IPS-11a (cell line): ENCODE results near the gene GNA15.
"Not testable (repeated sequence)": the region's sequence is repeated elsewhere in the genome, so short reads cannot be mapped to it uniquely, and the experiment has no call there.

Source experiments
- H3K4me3 ChIP-seq: one replicate; pipeline ENCODE4 v1.5.1; 2013; ENCODE audit warnings: low read depth, low read length, control low read depth

Gene GNA15

DNA sequence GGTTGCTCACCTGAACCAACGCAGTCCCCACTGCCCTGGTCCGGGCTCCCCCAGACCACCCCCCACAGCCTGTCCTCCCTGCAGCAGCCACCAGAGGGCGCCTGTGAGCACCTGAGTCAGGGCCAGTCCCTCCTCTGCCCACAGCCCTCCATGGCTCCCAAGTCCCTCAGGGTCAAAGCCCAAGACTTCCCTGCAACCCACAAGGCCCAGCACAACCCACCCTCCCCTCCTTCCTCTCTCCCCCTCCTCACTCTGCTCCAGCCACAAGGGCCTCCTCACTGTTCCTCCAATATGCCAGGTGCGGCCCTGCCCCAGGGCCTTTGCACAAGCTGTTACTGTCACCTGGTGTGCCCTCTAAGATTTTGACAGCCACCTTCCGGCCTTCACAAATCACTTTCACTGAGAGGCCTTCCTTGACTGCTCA, 10.9 kb downstream of the GNA15 start:
- no peak overlapping the region for H3K4me3 ChIP-seq

DNA sequence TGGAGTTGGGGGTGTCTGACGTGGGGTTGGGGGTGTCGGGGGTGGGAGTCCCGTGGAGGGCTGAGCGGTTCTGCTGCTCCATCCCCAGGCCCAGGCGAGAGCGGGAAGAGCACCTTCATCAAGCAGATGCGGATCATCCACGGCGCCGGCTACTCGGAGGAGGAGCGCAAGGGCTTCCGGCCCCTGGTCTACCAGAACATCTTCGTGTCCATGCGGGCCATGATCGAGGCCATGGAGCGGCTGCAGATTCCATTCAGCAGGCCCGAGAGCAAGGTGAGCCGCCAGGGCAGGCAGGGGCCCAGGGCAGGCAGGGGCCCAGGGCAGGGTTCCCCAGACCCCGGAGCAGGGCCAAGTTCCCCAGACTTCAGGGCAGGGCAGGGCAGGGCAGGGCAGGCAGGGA, 12.7 kb downstream of the GNA15 start:
- no peak overlapping the region for H3K4me3 ChIP-seq

DNA sequence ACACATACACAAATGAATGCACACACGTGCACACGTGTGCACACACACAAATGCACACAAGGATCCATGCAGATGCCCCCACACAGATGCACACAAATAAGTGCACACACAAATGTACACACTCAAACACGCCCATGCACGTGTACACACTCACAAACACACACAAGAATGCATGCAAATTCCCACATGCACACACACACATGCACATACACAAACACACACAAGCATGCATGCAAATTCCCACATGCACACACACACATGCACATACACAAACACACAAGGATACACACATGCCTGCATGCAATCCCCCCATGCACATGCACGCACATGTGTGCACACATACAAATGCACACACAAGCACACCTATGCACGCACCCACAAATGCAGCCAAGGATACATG, 13.3 kb downstream of the GNA15 start:
- no peak overlapping the region for H3K4me3 ChIP-seq

DNA sequence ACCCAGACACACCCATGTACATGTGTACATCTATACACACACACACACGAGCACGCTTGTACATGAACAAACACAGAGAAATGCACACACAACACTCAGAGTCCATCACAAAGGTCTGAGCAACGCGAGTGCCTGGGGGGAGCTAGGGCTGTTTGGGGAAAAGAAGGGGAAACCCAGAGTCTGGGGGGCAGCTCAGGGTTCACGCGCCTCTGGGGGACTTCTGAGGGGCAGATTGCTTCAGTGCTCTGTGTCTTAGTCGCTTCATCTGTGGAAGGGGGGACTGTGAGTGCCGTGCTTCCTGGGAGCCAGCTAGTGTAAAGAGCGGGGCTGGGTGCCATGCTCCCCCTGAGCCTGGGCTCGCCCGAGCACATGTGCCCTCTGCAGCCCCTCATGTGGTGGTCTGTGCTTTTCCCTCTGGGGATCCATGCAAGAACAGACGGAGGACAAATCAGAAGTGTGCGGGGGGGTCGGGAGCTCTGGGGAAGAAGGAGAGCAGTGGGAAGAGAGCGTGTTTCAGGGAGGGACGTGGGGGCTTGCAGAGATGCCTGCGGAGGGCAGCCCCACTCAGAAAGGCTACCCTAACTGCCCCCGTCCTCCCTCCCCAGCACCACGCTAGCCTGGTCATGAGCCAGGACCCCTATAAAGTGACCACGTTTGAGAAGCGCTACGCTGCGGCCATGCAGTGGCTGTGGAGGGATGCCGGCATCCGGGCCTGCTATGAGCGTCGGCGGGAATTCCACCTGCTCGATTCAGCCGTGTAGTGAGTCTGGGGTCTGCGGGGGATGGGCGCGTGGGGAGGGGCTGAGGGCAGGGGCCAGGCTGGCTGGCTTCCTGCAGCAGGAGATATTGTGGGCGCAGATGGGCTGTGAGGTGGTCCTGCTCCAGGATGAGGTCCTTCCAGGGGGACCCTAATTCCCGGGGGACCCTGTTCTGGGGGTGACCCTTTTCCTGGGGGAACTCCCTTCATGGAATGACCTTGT, 14.0 kb downstream of the GNA15 start:
- H3K4me3 ChIP-seq, result no peak overlapping the region

DNA sequence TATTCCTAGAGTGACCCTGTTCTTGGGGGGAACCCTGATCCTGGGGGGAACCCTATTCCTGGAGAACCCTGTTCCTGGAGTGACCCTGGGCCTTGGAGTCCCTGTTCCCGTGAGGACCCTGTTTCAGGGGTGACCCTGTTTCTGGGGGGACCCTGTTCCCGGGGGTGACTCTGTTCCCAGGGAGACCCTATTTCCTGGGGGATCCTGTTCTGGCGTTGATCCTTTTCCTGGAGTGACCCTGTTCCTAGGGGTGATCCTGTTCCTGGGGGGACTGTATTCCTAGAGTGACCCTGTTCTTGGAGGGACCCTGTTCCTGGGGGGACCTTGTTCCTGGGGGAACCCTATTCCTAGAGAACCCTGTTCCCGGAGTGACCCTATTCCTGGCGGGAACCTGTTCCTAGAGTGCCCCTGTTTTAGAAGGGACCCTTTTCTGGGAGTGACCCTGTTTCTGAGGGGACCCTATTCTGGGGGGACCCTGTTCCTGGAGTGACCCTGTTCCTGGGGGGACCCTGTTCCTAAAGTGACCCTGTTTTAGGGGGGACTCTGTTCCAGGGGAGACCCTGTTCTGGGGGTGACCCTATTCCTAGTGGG, 15.0 kb downstream of the GNA15 start:
- no peak overlapping the region for H3K4me3 ChIP-seq

DNA sequence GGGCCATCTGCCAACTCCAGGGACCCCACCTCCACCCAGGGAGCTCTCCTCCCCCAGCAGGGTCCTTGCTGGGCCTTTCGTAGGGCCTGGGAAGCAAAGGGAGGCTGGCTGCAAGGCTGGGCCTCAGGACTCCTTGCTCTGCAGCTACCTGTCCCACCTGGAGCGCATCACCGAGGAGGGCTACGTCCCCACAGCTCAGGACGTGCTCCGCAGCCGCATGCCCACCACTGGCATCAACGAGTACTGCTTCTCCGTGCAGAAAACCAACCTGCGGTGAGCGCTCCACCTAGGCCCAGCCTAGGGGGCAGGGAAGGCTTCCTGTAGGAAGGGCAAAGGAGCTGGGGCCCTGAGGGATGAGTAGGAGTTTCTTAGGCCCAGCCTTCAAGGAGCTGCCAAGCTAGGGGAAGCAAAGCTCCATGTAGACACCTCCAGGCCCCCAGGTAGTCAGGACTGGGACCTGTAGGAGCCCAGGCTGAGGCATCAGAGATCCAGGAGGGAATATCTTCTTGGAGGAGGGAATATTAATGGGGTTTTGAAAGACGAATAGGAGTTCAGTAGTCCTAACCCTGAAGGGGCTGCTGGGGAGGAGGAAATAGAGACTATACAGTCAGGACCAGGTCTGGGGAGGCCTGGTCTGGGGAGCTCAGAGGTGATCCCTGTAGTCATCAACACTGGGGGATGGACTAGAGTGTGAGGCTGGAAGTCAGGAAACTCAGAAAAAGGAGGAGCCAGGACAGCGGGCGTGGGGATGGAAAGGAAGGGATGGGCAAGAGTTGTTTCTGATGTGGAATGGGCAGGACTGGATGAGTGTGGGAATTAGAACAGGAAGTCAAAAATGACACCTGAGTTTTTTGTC, 16.0 kb downstream of the GNA15 start:
- no peak overlapping the region for H3K4me3 ChIP-seq

DNA sequence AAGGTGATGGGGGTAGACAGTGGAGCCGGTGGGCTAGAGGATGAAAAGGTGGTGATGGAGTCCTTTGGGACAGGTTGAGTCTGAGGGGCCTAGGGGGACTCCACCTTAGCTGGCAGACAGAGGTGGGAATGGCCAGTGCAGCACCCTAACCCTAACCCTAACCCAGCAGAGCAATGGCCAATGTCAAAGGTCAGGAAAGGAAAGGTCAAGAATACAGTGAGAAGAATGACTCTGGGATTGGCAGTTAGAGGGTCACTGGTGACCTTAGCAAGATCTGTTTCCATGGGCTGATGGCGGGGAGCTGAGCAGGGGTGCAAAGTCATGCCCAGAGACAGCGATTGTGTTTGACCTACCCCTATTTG, 16.6 kb downstream of the GNA15 start:
- no peak overlapping the region for H3K4me3 ChIP-seq

DNA sequence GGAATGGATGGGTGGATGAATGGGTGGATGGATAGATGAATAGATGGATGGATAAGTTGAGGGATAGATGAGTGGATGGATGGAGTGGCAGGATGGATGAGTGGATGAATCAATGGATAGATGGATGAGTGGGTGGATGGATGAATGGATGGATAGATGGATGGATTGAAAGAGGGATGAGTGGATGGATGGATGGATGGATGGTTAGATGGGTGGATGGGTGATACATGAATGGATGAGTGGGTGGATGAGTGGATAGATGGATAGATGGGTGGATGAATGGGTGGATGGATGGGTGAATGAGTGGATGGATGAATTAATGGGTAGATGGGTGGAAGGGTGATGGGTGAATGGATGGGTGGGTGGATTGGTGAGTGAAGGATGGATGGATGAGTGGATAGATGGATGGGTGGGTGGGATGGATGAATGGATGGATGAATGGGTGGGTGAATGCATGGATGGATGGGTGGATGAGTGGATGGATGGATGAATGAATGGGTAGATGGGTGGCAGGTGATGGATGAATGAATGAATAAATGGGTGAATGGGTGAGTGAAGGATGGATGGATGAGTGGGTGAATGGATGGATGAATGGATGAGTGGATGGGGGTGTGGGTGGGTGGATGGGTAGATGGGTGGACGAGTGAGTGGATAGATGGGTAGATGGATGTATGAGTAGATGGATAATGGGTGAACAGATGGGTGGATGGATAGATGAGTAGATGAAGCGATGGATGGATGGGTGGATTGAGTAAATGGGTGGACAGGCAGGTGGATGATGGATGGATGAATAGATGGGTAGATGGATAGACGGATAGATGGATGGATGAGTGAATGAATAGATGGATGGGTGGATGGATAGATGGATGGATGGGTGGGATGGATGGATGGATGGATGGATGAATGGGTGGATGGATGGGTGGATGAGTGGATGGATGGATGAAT, 17.7 kb downstream of the GNA15 start:
- no peak overlapping the region for H3K4me3 ChIP-seq

DNA sequence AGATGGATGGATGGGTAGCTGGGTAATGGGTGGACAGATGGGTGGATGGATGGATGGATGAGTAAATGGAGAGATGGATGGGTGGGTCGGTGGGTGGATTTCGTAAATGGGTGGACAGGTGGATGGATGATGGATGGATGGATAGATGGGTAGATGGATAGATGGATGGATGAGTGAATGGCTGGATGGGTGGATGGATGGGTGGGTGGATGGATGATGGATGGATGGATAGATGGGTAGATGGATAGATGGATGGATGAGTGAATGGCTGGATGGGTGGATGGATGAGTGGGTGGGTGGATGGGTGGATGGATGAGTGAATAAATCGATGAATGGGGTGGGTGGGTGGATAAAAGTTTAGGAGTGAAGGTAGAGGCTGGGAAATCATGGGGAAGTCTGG, 18.6 kb downstream of the GNA15 start:
- H3K4me3 ChIP-seq, result not testable (repeated sequence)

DNA sequence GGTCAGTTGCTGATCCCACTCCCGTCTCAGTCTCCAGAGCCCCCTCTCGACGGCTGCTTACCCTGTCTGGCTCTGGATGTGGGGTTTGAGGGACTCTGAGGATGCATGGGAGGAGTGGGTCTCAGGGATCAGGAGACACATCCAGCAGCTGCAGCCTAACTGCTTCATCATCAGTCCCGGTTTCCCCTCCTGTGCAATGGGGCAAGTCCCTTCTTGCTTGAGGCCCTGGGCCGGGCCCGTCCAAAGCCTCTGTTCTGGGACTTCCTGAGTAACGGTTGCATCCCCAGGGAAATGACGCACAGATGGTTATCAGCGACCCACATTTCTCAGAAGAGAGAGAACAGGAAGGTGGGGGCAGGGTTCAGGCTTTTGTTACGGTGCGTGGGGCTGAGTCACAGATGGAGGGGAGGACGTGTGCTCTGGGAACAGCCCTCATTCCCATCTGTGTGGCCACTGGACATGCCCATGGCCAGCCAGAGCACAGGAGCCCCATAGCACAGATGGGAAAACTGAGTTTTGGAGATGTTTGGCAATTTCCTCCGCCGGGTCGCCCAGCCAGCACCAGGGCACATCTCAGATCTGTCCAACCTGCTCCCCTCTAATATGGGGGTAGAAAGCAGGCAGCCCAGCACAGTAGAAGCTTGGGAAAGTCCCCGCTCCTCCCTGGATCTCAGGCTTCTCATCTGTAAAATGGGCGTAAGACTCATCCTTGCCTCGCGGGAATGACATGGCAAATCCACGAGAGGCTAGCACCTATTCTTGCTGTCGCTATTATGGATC, 19.3 kb downstream of the GNA15 start:
- H3K4me3 ChIP-seq, result no peak overlapping the region

DNA sequence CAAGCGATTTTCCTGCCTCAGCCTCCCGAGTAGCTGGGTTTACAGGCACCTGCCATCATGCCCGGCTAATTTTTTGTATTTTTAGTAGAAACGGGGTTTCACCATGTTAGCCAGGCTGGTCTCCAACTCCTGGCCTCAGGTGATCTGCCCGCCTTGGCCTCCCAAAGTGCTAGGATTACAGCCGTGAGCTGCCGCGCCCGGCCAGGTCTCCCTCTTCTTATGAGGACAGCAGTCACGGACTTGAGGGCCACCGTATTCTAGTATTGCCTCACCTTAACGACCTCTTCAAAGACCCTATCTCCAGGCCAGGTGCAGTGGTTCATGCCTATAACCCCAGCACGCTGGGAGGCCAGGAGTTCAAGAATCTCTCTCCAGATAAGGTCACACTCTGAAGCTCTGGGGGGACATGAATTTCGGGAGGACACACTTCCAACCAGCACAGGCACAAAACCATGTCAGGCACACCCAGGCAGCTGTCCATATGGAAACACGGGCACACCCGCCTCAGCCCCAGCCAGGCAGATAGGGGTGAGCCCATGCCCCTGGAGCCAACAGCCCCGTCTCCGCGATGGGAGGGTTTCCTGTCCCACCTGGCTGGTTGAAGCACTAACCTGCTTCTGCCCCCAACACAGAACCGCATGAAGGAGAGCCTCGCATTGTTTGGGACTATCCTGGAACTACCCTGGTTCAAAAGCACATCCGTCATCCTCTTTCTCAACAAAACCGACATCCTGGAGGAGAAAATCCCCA, 21.4 kb downstream of the GNA15 start:
- H3K4me3 ChIP-seq, result no peak overlapping the region

DNA sequence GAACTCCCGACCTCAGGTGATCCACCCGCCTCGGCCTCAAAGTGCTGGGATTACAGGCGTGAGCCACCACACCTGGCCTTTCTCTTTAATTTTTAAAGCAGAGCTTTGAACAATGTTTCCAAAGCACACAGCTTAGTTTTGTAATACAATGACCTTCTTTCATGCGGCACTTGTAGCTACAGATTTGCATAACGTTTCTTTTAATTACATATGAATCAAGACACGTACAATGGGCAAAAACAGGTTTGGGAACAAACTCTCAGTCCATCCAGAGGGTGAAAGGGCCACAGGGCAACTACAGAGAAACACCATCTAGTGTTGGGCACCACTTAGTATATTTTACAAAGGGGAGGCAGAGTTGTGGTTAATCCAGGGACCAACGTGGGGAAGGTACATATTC, 23.7 kb downstream of the GNA15 start:
- no peak overlapping the region for H3K4me3 ChIP-seq

DNA sequence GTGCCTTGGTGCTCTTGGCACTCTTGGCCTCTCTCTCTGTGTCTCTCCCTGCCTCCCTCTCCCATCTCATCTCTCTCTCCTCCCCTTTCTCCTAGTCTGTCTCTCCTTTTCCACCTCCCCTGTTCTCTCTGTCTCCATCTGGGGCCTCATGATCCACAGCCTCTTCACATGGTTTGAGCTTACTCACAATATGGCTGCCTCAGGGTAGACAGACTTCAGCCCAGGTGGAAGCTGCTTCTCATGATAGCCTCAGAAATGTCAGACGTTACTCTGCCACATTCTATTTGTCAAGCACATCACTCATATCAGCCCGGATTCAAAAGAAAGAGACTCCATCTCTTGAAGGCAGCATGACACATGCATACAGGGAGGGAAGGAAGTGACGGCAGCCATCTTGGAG, 24.4 kb downstream of the GNA15 start:
- no peak overlapping the region for H3K4me3 ChIP-seq

DNA sequence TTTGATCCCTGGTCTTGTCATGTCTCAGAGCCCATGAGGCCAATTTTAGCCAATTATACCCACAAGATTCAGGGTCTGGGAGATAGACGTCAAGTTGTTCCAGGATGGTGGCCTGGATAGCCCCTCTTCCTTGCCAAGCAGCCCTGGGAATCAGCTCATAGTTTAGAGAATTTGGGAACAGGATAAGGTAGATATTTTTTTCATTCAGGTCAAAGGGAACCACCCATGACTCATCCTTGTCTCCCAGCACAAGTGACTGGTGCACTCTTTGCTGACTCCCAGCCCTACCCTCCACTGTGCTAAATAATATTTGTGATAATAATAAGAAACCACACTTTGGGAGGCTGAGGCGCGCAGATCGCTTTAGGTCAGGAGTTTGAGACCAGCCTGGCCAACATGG, 25.6 kb downstream of the GNA15 start:
- no peak overlapping the region for H3K4me3 ChIP-seq

DNA sequence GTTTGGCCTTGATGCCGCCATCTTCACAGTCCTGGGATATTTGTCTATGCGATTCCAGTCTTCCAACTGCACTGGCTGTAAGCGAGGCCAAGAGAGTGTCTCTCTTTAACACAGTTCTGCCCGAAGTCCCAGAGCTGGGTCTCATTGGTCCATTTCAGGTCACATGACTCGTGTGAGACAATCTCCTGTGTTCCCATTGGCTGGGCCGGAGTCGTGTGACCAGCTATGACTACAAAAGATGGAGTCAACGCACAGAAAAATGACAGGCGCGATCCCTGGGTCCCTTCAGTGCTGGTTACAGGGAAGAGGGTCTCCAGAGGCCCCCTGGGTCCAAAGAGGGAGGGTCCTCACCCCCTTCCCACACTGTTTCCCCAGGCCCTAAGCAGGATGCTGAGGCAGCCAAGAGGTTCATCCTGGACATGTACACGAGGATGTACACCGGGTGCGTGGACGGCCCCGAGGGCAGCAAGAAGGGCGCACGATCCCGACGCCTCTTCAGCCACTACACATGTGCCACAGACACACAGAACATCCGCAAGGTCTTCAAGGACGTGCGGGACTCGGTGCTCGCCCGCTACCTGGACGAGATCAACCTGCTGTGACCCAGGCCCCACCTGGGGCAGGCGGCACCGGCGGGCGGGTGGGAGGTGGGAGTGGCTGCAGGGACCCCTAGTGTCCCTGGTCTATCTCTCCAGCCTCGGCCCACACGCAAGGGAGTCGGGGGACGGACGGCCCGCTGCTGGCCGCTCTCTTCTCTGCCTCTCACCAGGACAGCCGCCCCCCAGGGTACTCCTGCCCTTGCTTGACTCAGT, 26.8 kb downstream of the GNA15 start:
- H3K4me3 ChIP-seq, result no peak overlapping the region

DNA sequence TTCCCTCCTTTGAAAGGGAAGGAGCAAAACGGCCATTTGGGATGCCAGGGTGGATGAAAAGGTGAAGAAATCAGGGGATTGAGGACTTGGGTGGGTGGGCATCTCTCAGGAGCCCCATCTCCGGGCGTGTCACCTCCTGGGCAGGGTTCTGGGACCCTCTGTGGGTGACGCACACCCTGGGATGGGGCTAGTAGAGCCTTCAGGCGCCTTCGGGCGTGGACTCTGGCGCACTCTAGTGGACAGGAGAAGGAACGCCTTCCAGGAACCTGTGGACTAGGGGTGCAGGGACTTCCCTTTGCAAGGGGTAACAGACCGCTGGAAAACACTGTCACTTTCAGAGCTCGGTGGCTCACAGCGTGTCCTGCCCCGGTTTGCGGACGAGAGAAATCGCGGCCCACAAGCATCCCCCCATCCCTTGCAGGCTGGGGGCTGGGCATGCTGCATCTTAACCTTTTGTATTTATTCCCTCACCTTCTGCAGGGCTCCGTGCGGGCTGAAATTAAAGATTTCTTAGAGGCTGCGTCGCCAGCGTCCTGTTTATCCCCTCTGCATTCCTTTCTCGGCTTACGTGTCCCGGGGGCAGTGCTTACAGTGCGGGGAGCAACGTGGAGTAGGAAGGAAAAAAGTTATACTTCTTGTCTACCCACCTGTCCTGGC, 27.5 kb downstream of the GNA15 start:
- no peak overlapping the region for H3K4me3 ChIP-seq

DNA sequence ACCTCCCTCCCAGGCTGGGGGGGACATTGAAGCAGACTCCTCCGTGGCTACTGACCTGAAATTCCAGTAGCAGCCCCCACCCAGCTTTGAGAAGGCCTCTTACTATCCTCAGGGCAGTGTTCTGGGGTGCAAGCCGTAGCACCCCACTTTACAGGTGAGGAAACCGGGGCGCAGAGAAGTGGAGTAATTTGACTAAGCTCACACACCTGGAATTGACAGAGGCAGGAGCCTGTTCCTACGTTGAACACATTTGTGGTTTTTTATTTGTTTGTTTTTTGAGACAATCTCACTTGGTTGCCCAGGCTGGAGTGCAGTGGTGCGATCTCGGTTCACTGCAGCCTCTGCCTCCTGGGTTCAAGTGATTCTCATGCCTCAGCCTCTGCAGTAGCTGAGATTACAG, 28.1 kb downstream of the GNA15 start:
- H3K4me3 ChIP-seq, result no peak overlapping the region
